ENCODE results near the gene NFATC2. TPM values are rescaled to one million over a fixed set of nuclear protein-coding genes. Genes with fewer than 3 reads are reported as not detected.

The NFATC2 gene
- total RNA-seq, 2 experiments from 2014 or later, result 15.7 to 17.4 TPM

DNA sequence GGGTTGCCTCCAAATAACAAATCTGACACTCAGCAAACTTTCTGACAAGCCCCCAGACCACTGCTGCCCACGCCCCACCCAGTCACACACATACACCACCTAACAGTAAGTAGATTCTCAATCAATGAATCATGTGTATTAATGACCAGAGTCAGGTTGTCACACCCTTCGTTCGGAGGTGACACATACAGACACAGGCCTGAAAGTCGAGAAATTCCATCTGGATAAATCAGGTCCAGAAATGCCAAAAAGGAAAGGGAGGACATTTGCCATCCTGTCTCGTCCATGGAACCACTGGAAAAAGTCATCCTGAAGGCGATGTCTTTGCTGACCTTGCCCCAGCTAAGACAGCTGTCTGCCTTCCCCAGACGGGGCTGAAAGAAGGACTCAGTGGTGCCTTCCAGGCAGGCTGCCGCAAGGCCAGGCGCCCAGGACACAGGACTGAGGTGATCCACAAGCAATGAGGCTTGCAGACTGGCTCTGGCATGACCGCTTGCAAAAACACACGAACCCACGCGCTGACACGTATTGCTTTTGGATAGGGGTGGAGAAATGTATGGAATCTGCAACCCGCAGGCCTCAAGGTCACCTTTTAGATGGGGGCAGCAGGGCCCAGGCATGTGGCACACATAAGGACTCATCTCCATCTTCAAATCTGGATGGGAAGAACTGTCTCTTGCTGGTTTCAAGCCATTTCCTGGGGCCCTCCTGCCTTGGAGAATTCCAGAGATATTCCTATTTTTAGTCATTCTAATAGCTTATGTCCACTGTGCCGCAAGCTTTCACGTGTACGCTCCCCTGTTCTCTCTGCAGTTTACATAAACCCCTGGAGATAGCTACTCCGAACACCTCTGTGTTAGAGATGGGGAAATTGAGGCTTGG is 9.0 kb downstream of the NFATC2 start:
- intact Hi-C loops (cut with micrococcal nuclease), result loop anchor here (5.0 to 10.0 kb wide), 2 partner anchors 871 to 1539 kb away; no protein-coding TSS in a partner anchor
- CTCF ChIA-PET, result interaction anchor here (1.0 to 3.2 kb wide), 2 partner anchors 8 to 33 kb away, joined by 3 to 16 read pairs; partner anchors contain the start of gene NFATC2

DNA sequence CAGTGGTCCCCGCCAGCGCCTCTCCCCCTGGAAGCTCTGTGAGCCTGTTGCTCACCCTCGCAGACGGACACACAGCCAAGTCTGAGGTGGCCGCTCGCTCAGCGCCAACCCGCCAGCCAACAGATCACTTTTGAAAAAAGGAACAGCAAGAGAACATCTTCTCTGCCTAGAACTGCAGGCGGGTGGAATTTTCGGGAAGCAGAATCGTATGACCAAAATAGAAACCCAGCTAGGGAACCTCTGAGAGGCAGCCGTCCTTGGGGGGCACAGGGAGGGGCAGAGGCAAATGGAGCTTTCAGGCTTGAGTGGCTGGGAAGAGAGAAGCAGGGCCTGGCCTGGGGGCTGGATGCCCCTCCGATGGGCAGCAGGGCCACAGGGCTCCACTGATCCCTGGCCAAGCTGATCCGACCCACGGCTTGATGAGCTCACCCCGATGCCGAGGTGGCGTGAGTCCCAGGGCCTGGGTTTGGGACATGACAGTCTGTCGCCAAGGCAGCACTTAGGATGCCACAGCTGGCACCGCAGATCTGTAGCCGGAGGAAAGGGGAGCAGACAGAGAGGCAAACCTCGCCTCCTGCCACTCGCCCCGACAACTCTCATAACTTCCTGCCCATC is 9.8 kb downstream of the NFATC2 start:
- CTCF ChIA-PET, result interaction anchor here (1.0 to 3.2 kb wide), 2 partner anchors 9 to 33 kb away, joined by 3 to 16 read pairs; partner anchors contain the start of gene NFATC2
- intact Hi-C loops (cut with micrococcal nuclease), result loop anchor here (5.0 to 10.0 kb wide), 2 partner anchors 872 to 1540 kb away; no protein-coding TSS in a partner anchor
- Mint-ChIP-seq H3K36me3 (ENCODE audit: low read depth) (peaks cover 16% of the 10 kb centered on the region), H3K27me3 (ENCODE audit: low read depth) (no peaks in the 10 kb centered on the region), H3K4me3 (no peak overlapping the region), H3K27ac (peak overlapping the region; percentile 92), H3K4me1 (ENCODE audit: low read depth) (peaks cover 94% of the 10 kb centered on the region), H3K9me3 (no peaks in the 10 kb centered on the region)
- no peak for DNase-seq

More for the DNA sequence above, 9.0 kb downstream of the NFATC2 start:
- H3K4me3 Mint-ChIP-seq, result no peak overlapping the region
- peaks cover 14% of the 10 kb centered on the region for H3K36me3 Mint-ChIP-seq (ENCODE audit: low read depth)
- H3K9me3 Mint-ChIP-seq, result no peaks in the 10 kb centered on the region
- H3K27me3 Mint-ChIP-seq (ENCODE audit: low read depth), result no peaks in the 10 kb centered on the region
- H3K4me1 Mint-ChIP-seq (ENCODE audit: low read depth), result peaks cover 95% of the 10 kb centered on the region
- no peak for DNase-seq
- H3K27ac Mint-ChIP-seq, result peak overlapping the region; percentile 92

- peak overlapping the region; percentile 65 for H3K4me3 Mint-ChIP-seq
- CTCF ChIA-PET, result interaction anchor here (1.0 to 3.2 kb wide), 3 partner anchors 9 to 52 kb away, joined by 3 to 16 read pairs (median 3); partner anchors contain the start of gene NFATC2
- H3K27ac Mint-ChIP-seq, result peak overlapping the region; percentile 92
- intact Hi-C loops (cut with micrococcal nuclease), result loop anchor here (1.0 to 10.0 kb wide), 10 partner anchors 9 to 1540 kb away; no protein-coding TSS in a partner anchor
- H3K27me3 Mint-ChIP-seq (ENCODE audit: low read depth), result no peaks in the 10 kb centered on the region
- H3K4me1 Mint-ChIP-seq (ENCODE audit: low read depth), result peaks cover 94% of the 10 kb centered on the region
- peaks cover 15% of the 10 kb centered on the region for H3K36me3 Mint-ChIP-seq (ENCODE audit: low read depth)
- no peaks in the 10 kb centered on the region for H3K9me3 Mint-ChIP-seq
- no peak for DNase-seq
Observed at GRCh38 chr20:51531712-51532456, 10.6 kb downstream of the NFATC2 start.

DNA sequence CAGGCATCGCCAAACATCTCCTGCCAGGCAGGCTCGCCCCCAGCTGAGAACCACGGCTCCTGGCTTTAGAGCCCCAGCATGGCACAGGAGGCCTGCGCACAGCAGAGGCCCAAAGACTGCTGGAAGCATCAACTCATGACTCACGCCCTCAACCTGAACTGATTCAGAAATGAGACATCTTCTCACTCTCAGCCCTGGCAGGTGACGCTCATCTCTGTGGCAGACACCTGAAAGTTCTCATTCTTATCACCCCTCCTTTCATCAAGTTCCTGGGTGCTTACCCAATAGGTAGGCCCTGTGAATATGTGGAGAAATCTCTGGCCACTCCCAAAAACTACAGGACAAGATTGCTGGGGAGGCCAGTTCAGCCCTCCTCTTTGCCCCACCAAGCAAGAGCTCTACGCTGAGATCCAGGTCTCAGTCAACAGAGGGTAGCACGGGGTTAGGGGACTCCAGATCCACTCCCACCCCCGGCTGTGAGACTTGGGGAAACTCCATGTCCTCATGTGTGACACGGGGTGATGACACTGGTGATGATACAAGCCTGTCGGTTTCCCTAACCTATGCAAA is 11.3 kb downstream of the NFATC2 start:
- CTCF ChIA-PET, result interaction anchor here (0.6 to 3.2 kb wide), 4 partner anchors 10 to 74 kb away, joined by 3 to 16 read pairs (median 3); partner anchors contain the start of gene NFATC2
- intact Hi-C loops (cut with micrococcal nuclease), result loop anchor here (1.0 to 10.0 kb wide), 10 partner anchors 10 to 1541 kb away; no protein-coding TSS in a partner anchor
- Mint-ChIP-seq H3K9me3 (no peaks in the 10 kb centered on the region), H3K4me1 (ENCODE audit: low read depth) (peaks cover 94% of the 10 kb centered on the region), H3K27ac (peak overlapping the region; percentile 92), H3K36me3 (ENCODE audit: low read depth) (peaks cover 10% of the 10 kb centered on the region), H3K27me3 (ENCODE audit: low read depth) (no peaks in the 10 kb centered on the region), H3K4me3 (peak overlapping the region; percentile 65)
- peak; percentile 93 for DNase-seq

DNA sequence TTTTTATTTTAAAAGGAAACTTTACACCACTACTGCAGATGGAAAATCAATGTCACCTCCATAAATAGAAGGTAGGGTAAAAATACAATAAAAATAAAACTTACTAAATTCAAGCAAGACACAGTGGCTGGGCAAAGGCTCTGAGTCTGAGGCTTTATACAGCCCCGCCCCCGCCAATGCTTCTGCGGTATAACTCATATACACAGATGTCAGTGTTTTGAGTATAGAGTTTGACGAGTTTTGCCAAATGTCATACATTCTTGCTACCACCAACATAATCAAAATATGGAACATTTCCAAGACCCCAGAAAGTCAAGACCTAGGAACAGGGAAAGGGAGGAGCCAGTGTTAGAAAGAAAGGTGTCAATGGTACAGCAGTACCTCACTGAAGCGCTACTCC is 12.8 kb downstream of the NFATC2 start:
- H3K36me3 Mint-ChIP-seq (ENCODE audit: low read depth), result peaks cover 15% of the 10 kb centered on the region
- CTCF ChIA-PET, result no interaction called here
- intact Hi-C loops (cut with micrococcal nuclease), result loop anchor here (2.0 to 10.0 kb wide), 3 partner anchors 107 to 1543 kb away; no protein-coding TSS in a partner anchor
- peak; percentile 86 for DNase-seq
- no peaks in the 10 kb centered on the region for H3K27me3 Mint-ChIP-seq (ENCODE audit: low read depth)
- H3K9me3 Mint-ChIP-seq, result no peaks in the 10 kb centered on the region
- peaks cover 94% of the 10 kb centered on the region for H3K4me1 Mint-ChIP-seq (ENCODE audit: low read depth)
- H3K4me3 Mint-ChIP-seq, result peak overlapping the region; percentile 66
- peak overlapping the region; percentile 92 for H3K27ac Mint-ChIP-seq

DNA sequence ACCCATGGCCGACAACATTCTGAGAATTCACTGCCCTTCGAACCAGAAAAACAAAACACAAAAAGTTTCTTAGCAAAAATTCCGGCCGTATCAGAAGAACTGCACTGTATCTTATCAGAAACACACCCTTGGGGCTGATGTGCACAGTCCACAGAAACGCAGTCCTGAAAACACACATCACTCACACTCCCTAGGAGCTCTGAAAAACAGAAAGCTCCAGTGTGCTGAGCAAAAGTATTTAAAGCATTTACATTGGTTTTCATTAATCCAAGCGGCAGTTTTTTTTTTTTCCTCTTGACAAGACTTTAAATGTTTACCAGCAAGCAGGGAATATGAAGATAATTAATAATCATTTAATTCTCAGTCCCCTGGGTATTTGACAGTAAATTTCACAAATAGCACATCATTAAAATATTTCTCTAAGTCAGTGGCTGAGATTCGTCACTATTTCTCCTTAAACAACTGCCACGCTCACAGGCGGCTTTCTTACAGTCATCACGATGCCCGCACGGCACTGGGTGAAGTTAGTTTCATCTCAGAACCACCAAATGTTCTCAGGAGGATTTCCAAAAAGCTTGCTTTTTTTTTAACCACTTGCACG is 13.3 kb downstream of the NFATC2 start:
- peaks cover 15% of the 10 kb centered on the region for H3K36me3 Mint-ChIP-seq (ENCODE audit: low read depth)

GRCh38 chr20:51528263-51529027 is 14.1 kb downstream of the NFATC2 start:
- Mint-ChIP-seq H3K4me3 (peak overlapping the region; percentile 57), H3K27ac (peak overlapping the region; percentile 92), H3K9me3 (no peaks in the 10 kb centered on the region), H3K4me1 (ENCODE audit: low read depth) (peaks cover 91% of the 10 kb centered on the region), H3K36me3 (ENCODE audit: low read depth) (peaks cover 17% of the 10 kb centered on the region), H3K27me3 (ENCODE audit: low read depth) (no peaks in the 10 kb centered on the region)
- intact Hi-C loops (cut with micrococcal nuclease), result loop anchor here (1.0 to 2.0 kb wide), 2 partner anchors 16 to 106 kb away; no protein-coding TSS in a partner anchor
- peak; percentile 91 for DNase-seq
- CTCF ChIA-PET, result interaction anchor here (0.6 to 1.9 kb wide), 4 partner anchors 14 to 824 kb away, joined by 3 to 10 read pairs (median 6); partner anchors contain the start of gene NFATC2

More for the DNA sequence above, 13.3 kb downstream of the NFATC2 start:
- Mint-ChIP-seq H3K4me1 (ENCODE audit: low read depth) (peaks cover 96% of the 10 kb centered on the region), H3K27ac (peak overlapping the region; percentile 92), H3K9me3 (no peaks in the 10 kb centered on the region), H3K4me3 (peak overlapping the region; percentile 57), H3K27me3 (ENCODE audit: low read depth) (no peaks in the 10 kb centered on the region)
- intact Hi-C loops (cut with micrococcal nuclease), result loop anchor here (2.0 kb wide), 1 partner anchor 106 kb away; no protein-coding TSS in a partner anchor
- DNase-seq, result peak; percentile 73
- CTCF ChIA-PET, result interaction anchor here (0.6 to 1.9 kb wide), 3 partner anchors 13 to 824 kb away, joined by 5 to 10 read pairs (median 7); partner anchors contain the start of gene NFATC2

DNA sequence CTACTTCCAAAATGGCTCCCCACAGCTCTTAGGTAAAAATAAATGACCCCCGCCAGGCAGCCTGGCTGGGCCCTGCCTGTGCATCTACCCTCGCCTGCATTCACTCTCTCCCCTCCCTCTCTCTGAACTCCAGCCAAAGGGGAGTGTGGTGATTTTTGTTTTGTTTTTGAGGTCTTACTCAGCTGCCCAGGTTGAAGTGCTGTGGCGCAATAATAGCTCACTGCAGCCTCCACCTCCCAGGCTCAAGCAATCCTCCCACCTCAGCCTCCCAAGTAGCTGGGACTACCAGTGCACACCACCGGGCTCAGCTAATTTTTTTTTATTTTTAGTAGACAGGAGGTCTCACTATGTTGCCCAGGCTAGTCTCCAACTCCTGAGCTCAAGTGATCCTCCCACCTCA is 15.8 kb downstream of the NFATC2 start:
- Mint-ChIP-seq H3K36me3 (ENCODE audit: low read depth) (peaks cover 21% of the 10 kb centered on the region), H3K27ac (peak overlapping the region; percentile 93), H3K27me3 (ENCODE audit: low read depth) (no peaks in the 10 kb centered on the region), H3K9me3 (no peaks in the 10 kb centered on the region), H3K4me1 (ENCODE audit: low read depth) (peaks cover 86% of the 10 kb centered on the region), H3K4me3 (no peak overlapping the region)
- no peak for DNase-seq
- CTCF ChIA-PET, result interaction anchor here (0.5 to 1.9 kb wide), 7 partner anchors 13 to 130 kb away, joined by 3 to 7 read pairs (median 3); no protein-coding TSS in a partner anchor
- intact Hi-C loops (cut with micrococcal nuclease), result no loop called here

DNA sequence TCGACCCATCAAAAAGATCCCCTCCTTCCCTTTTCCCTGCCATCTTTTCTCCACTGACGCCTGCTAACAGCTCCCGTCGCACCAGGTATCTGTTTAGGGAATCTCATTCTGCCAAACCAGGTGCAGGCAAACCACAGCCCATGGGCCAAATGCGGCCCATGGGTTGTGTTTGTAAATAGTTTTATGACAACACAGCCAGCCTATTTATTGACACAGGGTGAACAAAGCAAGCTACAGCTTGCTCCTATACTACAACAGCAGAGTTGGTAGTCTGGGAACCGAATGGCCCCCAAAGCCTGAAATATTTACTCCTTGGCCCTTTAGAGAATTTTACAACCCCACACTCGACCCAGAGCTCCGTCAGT is 16.4 kb downstream of the NFATC2 start:
- peak overlapping the region; percentile 75 for H3K4me3 Mint-ChIP-seq

More for the DNA sequence above, 16.4 kb downstream of the NFATC2 start:
- Mint-ChIP-seq H3K4me1 (ENCODE audit: low read depth) (peaks cover 81% of the 10 kb centered on the region), H3K27ac (peak overlapping the region; percentile 93), H3K9me3 (no peaks in the 10 kb centered on the region), H3K36me3 (ENCODE audit: low read depth) (peaks cover 23% of the 10 kb centered on the region), H3K27me3 (ENCODE audit: low read depth) (no peaks in the 10 kb centered on the region)
- CTCF ChIA-PET, result interaction anchor here (0.5 to 1.9 kb wide), 5 partner anchors 12 to 71 kb away, joined by 3 to 7 read pairs (median 5); no protein-coding TSS in a partner anchor
- DNase-seq, result no peak
- intact Hi-C loops (cut with micrococcal nuclease), result no loop called here
